ENCODE data around the gene NHP2. TPM values are rescaled to one million over a fixed set of nuclear protein-coding genes. Genes with fewer than 3 reads are reported as not detected.

Gene NHP2
- total RNA-seq, 1 experiment from 2014 or later, result 232 TPM

GRCh38 chr5:178123094-178123965 lies 30.4 kb downstream of the NHP2 start:
- ChIA-PET POLR2A (ENCODE audit: low non-redundant PET) (no interaction called here), CTCF (no interaction called here)
- DNase-seq (ENCODE audit: low spot score), result no peak
- no peaks in the 10 kb centered on the region for H3K4me1 ChIP-seq (ENCODE audit: insufficient read depth, low read length, poor library complexity, severe bottlenecking)
- no peak for TF ChIP-seq EZH2 (IDR thresholded peaks at IDR 0.05; ENCODE audit: borderline replicate concordance, low read depth, low read length, poor library complexity, severe bottlenecking)
- no peak for TF ChIP-seq CTCF (conservative IDR thresholded peaks at IDR 0.05; ENCODE audit: low read depth, low read length)
- no peak overlapping the region for H3K4me3 ChIP-seq (ENCODE audit: low read depth, low read length, poor library complexity, severe bottlenecking)
- intact Hi-C loops (cut with micrococcal nuclease; ENCODE audit: unreplicated experiment), result no loop called here
- BruUV-seq (replicated peaks), result no TSS peak
- no peaks in the 10 kb centered on the region for H3K27me3 ChIP-seq (replicated peaks; ENCODE audit: insufficient read depth, low read depth, low read length, poor library complexity)
- no peak overlapping the region for H3K27ac ChIP-seq (ENCODE audit: low read depth, low read length, poor library complexity, severe bottlenecking)
- no peaks in the 10 kb centered on the region for H3K9me3 ChIP-seq (ENCODE audit: low read depth, low read length, poor library complexity, severe bottlenecking)
- no peaks in the 10 kb centered on the region for H3K36me3 ChIP-seq (ENCODE audit: insufficient read depth, low read length, poor library complexity, severe bottlenecking)

- BruUV-seq (replicated peaks), result no TSS peak
- H3K36me3 ChIP-seq (ENCODE audit: insufficient read depth, low read length, poor library complexity, severe bottlenecking), result no peaks in the 10 kb centered on the region
- H3K4me3 ChIP-seq (ENCODE audit: low read depth, low read length, poor library complexity, severe bottlenecking), result no peak overlapping the region
- no peaks in the 10 kb centered on the region for H3K4me1 ChIP-seq (ENCODE audit: insufficient read depth, low read length, poor library complexity, severe bottlenecking)
- no peaks in the 10 kb centered on the region for H3K9me3 ChIP-seq (ENCODE audit: low read depth, low read length, poor library complexity, severe bottlenecking)
- POLR2A ChIA-PET (ENCODE audit: low non-redundant PET), result no interaction called here
- no peak overlapping the region for H3K27ac ChIP-seq (ENCODE audit: low read depth, low read length, poor library complexity, severe bottlenecking)
- CTCF ChIA-PET, result no interaction called here
- intact Hi-C loops (cut with micrococcal nuclease; ENCODE audit: unreplicated experiment), result no loop called here
- H3K27me3 ChIP-seq (replicated peaks; ENCODE audit: insufficient read depth, low read depth, low read length, poor library complexity), result no peaks in the 10 kb centered on the region
- TF ChIP-seq CTCF (conservative IDR thresholded peaks at IDR 0.05; ENCODE audit: low read depth, low read length) (no peak), EZH2 (IDR thresholded peaks at IDR 0.05; ENCODE audit: borderline replicate concordance, low read depth, low read length, poor library complexity, severe bottlenecking) (no peak)
- no peak for DNase-seq (ENCODE audit: low spot score)
Measured at GRCh38 chr5:178122346-178122745, 31.3 kb downstream of the NHP2 start.

- BruUV-seq (replicated peaks), result no TSS peak
- Histone ChIP-seq H3K36me3 (ENCODE audit: insufficient read depth, low read length, poor library complexity, severe bottlenecking) (no peaks in the 10 kb centered on the region), H3K27ac (ENCODE audit: low read depth, low read length, poor library complexity, severe bottlenecking) (no peak overlapping the region), H3K4me1 (ENCODE audit: insufficient read depth, low read length, poor library complexity, severe bottlenecking) (peaks cover 2% of the 10 kb centered on the region), H3K27me3 (replicated peaks; ENCODE audit: insufficient read depth, low read depth, low read length, poor library complexity) (no peaks in the 10 kb centered on the region), H3K4me3 (ENCODE audit: low read depth, low read length, poor library complexity, severe bottlenecking) (no peak overlapping the region), H3K9me3 (ENCODE audit: low read depth, low read length, poor library complexity, severe bottlenecking) (no peaks in the 10 kb centered on the region)
- TF ChIP-seq EZH2 (IDR thresholded peaks at IDR 0.05; ENCODE audit: borderline replicate concordance, low read depth, low read length, poor library complexity, severe bottlenecking) (no peak), CTCF (conservative IDR thresholded peaks at IDR 0.05; ENCODE audit: low read depth, low read length) (no peak)
- POLR2A ChIA-PET (ENCODE audit: low non-redundant PET), result no interaction called here
- no peak for DNase-seq (ENCODE audit: low spot score)
- CTCF ChIA-PET, result interaction anchor here (0.5 kb wide), 1 partner anchor 1255 kb away, joined by 5 read pairs; no protein-coding TSS in a partner anchor
- intact Hi-C loops (cut with micrococcal nuclease; ENCODE audit: unreplicated experiment), result no loop called here
Measured at GRCh38 chr5:178121391-178122276, 32.1 kb downstream of the NHP2 start.

Data from A673 (cell line).